Esophagus muscularis mucosa (tissue), 3 donors: Measurements from ENCODE around the gene ICOSLG.
"Not testable (repeated sequence)": the region's sequence is repeated elsewhere in the genome, so short reads cannot be mapped to it uniquely, and the experiment has no call there.

ENCODE experiments used
- CTCF ChIP-seq, 3 experiments: fragments of 200-600 bp in 2 of 3; fragments of 450-650 bp in 1 of 3; sonication (generic) in 2 of 3; IDR thresholded peaks; one replicate each; pipeline ENCODE4 v1.5.1; 2017 to 2019; ENCODE audit warnings: antibody characterized with exemption in 3 of 3, mild to moderate bottlenecking in 2 of 3, moderate library complexity in 1 of 3
- POLR2A ChIP-seq: fragments of 450-650 bp; IDR thresholded peaks from one replicate; pipeline ENCODE4 v1.6.1; 2017; ENCODE audit warnings: antibody characterized with exemption, moderate library complexity, mild to moderate bottlenecking, low read depth
- POLR2AphosphoS5 ChIP-seq, 2 donors: sonication (generic); formaldehyde crosslinking; IDR thresholded peaks; one replicate each; pipeline ENCODE4 v1.6.1; 2017; ENCODE audit warnings: antibody characterized with exemption in 2 of 2

- not testable (repeated sequence) for TF ChIP-seq POLR2A; CTCF (IDR thresholded peaks at IDR 0.05); POLR2AphosphoS5 (IDR thresholded peaks at IDR 0.05)
These were observed 17.4 kb downstream of the ICOSLG start for GRCh38 chr21:44223334-44223733.
